KG1 (cell line): ENCODE data around the gene PCDH1.
A peak's percentile ranks its signal among the peaks of the same experiment; 100 is the strongest.
"Not testable (repeated sequence)": the region's sequence is repeated elsewhere in the genome, so short reads cannot be mapped to it uniquely, and the experiment has no call there.

Source experiments
- DNase-seq: peaks from one replicate; lab custom pipeline; 2025; lab: John Stamatoyannopoulos, UW

The PCDH1 gene

GRCh38 chr5:141898448-141899049 is 20.3 kb upstream of the PCDH1 start:
- DNase-seq, result no peak

DNA sequence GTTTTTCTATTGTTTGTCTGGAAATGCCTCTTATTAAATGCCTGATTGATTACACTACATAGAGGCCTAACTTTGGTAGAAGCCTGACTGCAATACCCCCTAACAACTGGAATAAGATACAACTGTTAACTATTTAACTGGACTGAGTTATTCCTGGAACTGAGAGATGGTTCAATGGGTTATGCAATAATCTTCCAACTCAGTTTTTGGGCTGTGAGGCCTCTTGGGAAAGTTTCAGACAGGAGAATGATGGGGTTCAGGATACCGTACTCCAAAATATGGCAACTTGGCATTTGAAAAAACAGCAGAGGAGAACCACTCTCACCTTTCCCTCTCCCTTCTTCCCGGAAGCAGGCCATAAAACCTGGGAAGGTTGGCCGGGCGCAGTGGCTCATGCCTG is 19.2 kb upstream of the PCDH1 start:
- DNase-seq, result no peak

DNA sequence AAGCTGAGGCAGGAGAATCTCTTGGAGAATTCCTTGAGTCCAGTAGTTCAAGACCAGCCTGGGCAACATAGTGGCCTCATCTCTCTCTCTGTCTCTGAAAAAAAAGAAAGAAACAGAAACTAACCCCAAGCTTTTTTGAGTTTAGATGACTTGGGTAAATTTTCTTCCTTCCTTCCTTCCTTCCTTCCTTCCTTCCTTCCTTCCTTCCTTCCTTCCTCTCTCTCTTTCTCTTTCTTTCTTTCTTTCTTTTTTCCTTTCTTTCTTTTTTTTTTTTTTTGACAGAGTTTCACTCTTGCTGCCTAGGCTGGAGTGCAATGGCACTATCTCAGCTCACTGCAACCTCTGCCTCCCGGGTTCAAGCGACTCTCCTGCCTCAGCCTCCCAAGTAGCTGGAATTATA is 12.2 kb upstream of the PCDH1 start:
- not testable (repeated sequence) for DNase-seq

GRCh38 chr5:141889282-141889871 is 11.2 kb upstream of the PCDH1 start:
- DNase-seq, result no peak

DNA sequence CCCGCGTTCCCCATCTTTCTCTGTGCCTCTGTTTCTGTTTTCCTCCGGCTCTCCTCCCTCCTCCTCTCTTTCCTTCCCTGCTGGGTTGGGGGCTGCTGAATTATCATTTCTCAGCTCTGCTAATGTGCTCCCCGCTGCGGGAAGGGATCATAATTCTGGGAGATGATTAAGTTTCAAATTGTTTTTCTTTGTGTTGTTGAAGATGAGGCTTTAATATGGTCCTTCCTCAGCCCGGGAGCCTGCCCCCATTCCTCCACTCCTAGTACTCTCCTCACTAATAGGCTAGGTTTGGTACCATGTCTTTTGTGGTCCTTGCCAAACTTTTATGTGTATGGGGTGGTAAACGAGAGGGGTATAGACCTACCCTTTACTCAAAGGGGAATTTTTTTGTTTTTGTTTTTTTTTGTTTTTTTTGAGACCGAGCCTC is 5.7 kb upstream of the PCDH1 start:
- no peak for DNase-seq

GRCh38 chr5:141883184-141883891 is 5.1 kb upstream of the PCDH1 start:
- DNase-seq, result no peak

DNA sequence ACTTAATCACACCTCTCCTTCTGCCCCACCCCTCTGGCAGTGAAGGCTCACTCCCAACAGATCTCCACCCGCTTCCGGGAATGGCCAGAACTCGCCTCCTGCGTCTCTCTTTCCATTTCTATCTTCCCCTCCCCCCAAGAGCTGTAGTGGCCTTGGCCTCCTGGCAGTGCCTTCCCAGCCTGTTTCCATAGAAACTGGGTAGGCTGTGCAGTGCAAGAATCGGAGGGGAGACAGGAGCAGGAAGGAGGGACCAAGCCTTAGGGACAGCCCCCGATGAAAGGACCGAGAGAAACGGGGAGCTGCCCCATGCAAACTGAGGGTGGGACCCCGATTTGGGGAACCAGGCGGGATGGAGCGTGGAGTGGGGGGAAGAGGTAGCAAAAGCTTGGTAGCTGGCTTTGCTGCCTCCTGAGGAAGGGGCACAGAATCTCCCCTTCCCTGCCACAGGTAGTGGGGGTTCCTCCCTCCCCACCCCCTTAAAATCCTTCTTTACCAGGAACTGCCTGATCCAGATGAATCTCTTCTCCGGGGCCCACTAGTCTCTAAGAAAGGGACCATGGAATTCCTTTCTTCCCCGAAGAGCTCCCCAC is 4.5 kb upstream of the PCDH1 start:
- DNase-seq, result no peak

- no peak for DNase-seq
Measured at GRCh38 chr5:141881886-141882285, 3.7 kb upstream of the PCDH1 start.

DNA sequence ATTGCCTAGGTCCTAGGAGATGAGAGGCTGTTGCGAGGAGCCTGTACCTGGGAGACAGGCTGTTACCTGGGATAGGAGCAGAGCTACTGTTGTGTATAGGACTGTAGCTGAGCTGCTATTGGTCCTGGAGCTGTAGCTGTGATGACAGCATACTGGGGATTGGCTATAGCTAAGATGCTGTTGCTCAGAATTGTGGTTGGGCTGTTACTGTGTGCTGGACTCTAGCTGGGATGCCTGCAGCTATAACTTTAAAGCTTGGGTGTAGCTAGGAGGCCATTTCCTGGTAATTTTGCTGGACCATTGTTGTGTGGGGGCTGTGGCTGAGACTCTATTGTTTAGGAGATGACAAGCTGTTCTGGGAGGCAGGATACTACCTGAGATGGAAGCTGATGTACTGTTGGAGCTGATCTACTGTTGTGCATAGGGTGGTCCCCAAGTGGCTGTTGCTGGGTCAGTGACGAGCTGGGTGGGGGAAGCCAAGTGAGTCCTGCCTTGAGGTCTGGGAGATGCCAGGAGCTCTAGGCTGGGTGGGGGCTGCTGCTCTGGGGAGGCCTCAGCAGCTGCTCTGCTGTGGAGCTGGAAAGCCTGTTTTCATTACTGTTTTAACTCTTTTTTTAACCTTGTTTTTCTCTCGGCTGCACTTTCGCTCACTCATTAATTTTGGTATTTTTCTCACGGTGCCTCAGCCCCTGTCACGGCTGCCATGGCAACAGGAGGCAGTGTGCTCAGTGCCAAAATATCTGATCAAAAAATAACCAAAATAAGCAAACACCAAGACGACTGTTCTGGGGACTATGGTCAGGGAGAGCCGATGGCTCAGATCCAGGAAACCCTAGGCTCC is 3.0 kb upstream of the PCDH1 start:
- no peak for DNase-seq

DNA sequence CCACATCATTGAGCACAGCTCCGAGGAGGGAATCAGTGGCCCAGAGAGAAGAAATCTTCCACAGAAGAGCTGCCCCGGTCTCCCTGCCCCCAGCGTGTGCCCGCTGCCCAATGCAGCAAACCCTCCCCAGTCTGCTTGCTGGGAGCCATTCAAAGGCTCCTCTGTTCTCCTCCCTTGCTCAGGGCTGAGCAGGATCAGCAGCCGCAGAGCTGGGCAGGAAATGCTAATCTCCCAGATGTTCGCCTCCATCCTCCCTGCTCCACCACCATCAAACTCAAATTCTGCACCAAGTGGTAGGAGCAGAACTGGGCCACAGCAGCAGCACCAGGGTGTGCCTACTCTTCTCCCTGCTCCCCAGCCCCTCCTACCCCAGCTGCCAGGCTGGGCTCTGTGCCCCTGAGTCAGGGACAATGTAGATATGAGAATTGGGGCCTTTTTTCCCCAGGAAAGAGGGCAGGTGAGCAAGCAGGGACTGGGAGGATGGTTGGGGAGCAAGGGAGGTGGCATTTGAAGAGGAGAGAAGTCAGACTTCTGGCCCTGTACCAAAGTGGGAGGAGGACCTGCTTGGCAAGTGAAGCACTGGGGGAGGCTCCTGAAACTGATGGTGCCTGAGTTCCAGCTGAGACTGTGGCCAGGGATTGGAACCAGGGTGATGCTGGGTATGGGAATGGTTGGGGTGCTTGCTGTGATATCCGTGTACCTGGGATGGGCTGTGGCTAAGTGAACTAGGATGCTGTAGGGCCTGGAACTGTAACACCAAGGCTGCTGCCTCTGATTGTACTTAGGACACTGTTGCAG is 1.9 kb upstream of the PCDH1 start:
- DNase-seq, result no peak

DNA sequence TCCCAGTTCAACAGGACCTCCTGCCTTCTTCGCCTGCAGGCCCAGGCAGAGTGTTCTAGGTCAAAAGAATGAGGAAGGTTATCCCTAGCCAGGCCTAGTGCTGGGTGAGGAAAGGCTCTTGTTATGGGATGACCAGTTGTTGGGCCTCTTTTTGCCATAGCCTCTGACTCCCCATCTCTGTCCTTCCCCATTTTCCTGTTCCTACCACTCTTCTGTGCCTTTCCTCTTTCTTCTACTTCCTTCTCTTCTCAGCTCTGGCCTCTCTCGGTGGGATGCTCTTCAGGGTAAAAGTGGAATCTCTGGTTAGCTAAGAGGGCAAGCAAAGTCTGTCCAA is 1.2 kb upstream of the PCDH1 start:
- DNase-seq, result no peak

DNA sequence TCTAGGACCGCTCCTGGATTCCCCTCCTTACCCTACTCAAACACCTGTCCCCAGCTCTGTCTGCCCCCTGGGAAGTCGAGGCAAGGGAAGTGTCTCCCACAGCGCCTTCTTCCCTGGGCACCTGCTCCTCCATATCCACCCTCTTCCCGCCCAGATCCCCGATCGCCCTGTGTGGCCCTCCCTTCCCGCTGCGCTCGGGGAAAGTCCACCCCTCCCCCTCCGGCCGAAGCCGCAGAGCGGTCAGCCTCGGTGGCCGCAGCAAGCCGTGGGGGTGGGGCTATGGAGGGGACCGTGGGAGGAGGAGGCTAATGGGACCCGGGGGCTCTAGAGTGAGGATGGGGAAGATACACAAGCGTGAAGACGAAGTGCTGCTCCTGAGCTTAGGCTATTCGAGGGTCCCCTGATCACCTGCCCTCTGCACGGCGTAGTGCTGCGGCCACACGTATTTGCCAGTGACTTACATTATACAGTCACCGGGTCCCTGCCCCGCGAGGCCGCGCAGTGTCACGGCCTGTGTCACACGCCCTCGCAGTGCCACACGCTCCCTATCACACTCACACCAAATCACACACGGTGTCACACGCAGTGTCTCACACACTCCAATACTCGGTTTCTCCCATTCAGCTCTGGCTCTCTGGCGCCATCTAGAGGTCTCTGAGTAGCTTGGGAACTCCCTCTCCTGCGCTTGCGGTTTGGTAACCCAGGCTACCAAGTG is 658 bp upstream of the PCDH1 start:
- peak; percentile 64 for DNase-seq

DNA sequence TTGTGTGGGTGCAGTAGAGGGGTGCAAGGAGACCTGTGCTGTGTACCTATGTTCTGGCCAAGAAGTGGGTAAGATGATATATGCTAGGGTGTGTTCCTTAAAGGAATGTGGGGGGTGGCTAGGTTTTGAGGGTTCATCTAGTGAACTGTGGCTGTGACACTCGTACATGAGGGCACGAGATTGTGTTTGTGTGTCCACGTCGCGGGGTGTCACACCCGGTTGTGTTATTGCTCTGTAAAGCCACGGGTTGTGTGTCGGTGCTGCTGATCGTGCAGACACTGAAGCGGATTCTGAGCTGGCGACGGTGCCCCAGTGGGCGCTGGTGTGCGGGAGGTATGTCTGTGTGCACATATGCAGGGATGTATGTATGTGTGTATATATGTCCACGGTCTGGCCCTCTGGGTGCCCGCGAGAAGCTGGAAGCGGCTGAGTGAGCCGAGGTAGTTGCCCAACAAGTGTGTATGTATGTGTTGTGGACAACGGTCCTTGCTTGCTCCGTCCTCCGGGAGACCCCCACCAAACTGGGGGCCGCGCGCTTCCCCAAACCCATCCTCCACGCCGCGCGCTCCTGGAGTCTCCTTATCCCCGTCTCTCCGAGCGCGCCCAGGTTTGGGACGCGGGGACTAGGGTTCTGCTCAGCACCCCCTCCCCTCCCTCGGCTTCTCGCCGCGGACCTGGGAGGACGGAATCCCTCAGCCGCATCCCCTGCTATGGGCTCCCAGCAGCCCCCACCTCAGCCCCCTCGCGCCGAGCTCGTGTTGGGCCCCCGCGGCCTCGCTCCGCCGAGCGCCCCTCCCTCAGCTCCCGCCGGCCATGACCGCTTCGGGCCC is 639 bp downstream of the PCDH1 start:
- no peak for DNase-seq

DNA sequence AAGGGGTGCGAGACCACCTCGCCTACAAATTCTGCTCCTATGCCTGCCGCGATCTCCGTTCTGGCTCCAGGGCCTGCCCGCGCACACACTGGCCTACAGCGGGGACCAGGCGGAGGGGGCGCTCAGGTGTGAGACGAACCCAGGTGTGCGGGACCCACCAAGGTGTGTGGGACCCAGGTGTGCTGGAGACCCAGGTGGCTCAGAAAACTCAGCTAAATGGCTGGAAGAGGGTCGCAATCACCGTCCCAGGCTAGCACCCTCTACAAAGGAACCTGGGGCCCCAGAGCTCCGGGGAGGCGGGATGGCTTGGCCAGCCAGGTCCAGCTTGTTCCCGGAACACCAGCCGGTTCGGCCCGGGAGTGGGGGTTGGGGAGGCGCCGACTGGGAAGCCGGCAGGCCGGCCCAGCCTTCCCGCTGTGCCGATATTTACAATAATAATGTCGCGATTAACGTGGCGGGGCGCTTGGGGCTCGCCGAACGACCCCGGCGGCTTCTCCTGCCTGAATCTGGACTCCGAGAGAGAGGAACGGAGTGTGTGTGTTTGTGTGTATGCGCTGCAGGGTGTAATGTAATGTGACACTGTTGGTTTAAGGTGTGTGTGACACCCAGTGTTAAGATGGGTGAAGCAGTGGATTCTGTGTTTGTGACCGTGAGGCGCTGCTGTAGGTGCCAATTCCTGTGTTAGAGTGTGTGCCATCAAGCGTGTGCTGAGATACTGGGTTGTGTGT is 1.4 kb downstream of the PCDH1 start:
- no peak for DNase-seq

- DNase-seq, result no peak
Measured at GRCh38 chr5:141875795-141876627, 2.2 kb downstream of the PCDH1 start.

DNA sequence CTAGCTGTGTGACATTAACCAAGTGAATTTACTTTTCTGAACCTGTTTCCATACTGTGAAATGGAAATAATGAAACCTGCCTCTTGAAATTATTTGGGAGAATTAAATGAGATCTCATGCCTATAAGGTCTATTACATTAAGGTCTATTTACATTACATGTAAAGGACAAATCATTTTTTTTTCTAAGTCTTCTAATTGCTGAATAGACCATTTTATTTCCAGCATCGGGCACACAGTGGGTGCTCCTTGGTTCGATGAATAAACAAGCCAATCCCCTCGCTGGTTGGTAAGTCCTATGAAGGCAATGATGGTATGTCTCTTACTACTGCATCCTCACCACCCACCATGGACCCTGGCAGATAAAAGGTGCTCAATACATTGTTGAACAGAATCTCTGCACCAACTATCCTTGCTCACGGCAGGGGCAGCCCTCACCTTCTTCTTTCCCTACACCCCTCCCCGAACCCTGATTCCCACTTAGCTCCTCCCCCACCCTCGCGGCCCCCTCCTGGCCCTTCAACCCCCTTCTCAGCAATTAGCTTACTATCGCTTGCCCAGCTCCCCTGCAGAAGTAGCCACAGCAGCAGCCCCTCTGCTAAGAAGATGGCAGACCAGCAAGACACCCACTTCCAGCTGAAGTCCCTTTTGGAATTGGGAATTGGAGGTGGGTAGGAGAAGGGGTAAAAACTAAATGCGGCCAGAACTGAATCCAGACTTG is 3.0 kb downstream of the PCDH1 start:
- DNase-seq, result no peak

DNA sequence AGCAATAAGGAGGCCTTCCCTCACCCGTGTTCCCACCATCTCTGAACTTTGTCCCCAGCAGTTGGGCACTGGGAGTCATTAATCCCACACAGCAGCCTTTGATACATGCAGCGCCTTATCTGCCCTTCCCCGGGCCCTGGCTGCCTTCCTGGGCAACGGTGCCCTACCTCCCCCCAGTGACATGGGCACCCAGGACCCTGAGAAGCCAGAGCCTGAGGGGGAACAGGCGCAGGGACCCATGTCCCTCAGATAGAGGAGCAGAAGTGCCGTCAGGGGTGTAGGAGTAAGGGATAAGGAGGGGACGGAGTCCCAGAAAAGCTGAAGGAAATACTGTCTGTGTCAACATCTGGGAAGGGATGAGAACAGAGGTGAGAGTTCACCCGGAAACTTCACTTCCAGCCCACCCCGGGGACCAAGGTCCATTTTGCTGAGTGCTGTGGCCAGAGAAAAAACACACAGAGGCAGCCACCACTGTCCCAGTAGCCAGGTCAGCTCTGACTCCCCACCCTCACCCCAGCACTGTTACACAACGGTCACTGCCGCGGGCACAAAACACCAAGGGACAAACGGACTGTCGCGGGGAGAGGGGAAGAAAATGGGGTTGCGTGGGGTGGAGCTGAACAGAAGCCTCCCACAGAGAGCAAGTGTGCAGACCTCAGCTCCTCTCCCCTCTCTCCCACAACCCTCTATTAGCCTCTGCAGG is 3.8 kb downstream of the PCDH1 start:
- DNase-seq, result no peak
